Uterus (tissue), 2 donors: ENCODE measurements around the gene CORIN.

ENCODE experiments used
- POLR2A ChIP-seq, 2 donors: fragments of 450-650 bp; IDR thresholded peaks; one replicate each; pipeline ENCODE4 v1.6.1; 2016; ENCODE audit warnings: antibody characterized with exemption in 2 of 2, mild to moderate bottlenecking in 1 of 2, moderate library complexity in 1 of 2
- TF ChIP-seq, protein P1 (sequence below), 4 experiments: fragments of 200-600 bp in 2 of 4; fragments of 450-650 bp in 2 of 4; sonication (generic) in 2 of 4; IDR thresholded peaks; one replicate each; pipeline ENCODE4 v1.5.1; 2016 to 2019; ENCODE audit warnings: antibody characterized with exemption in 4 of 4, mild to moderate bottlenecking in 2 of 4, moderate library complexity in 1 of 4

DNA sequence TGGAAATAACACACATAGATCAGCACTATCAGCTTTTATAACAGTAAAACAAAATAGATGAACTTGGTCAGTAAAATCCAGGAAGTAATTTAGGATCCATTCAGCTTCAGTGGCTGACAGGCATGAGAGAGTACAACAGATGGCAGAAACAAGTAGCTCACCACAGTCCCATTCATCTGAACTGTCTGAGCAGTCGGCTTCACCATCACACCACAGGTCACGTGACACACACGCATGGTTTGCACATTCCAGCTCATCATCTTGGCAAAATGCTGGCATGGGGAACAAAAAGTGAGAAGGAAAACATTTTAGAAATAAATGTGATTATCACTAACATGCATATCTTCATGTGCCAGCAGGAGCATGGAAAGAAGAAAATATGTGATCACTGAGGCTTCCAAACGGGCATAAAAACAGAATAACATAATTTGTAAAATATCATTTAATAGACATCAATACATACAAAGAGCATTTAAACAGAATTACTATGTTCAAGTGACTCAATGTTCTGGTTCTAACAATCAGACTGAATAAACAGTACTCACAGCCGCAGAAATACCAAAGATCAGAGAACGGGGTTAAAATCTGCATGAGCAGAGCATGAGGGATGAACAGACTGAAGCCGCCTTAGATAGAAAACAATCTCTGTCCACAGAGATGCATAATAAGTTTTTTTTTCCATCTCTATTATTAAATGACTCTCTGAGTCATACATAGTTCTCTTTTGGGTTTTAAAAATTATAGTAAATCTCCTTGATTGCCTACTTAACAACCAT is 194.7 kb downstream of the CORIN start:
- TF ChIP-seq, protein P1, sequence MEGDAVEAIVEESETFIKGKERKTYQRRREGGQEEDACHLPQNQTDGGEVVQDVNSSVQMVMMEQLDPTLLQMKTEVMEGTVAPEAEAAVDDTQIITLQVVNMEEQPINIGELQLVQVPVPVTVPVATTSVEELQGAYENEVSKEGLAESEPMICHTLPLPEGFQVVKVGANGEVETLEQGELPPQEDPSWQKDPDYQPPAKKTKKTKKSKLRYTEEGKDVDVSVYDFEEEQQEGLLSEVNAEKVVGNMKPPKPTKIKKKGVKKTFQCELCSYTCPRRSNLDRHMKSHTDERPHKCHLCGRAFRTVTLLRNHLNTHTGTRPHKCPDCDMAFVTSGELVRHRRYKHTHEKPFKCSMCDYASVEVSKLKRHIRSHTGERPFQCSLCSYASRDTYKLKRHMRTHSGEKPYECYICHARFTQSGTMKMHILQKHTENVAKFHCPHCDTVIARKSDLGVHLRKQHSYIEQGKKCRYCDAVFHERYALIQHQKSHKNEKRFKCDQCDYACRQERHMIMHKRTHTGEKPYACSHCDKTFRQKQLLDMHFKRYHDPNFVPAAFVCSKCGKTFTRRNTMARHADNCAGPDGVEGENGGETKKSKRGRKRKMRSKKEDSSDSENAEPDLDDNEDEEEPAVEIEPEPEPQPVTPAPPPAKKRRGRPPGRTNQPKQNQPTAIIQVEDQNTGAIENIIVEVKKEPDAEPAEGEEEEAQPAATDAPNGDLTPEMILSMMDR (IDR thresholded peaks at IDR 0.05): no peak
- TF ChIP-seq POLR2A (IDR thresholded peaks at IDR 0.05): no peak
